HG03175 (cell line): ENCODE measurements around the gene AP1S3.

ENCODE experiments used
- ATAC-seq: cut with Tn5 transposase; IDR thresholded peaks from one replicate; pipeline ENCODE4 v1.9.1; 2021; ENCODE audit warnings: mild to moderate bottlenecking, moderate library complexity; ENCODE audit not compliant: unreplicated experiment

Gene AP1S3

DNA sequence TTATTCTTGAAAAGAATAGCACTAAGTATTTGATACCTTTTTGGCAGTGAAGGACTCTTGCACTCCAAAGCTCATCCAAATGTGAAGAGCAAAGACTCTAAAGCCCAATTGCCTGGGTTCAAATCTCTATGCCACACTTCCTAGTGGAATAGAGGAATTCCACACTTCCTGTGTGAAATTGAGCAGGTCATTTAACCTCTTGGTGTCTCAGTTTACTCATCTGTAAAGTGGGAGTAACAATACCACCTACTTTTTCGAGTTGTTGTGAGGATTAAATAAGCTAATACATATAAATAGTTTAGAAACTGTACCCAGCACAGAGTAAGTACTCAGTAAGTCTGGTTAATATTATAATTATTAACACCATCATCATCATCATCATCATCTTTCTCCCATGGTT, 72.6 kb downstream of the AP1S3 start:
- no peak for ATAC-seq

GRCh38 chr2:223762853-223763252, 74.5 kb downstream of the AP1S3 start:
- no peak for ATAC-seq

GRCh38 chr2:223761746-223762145, 75.6 kb downstream of the AP1S3 start:
- ATAC-seq: peak; percentile 68

- ATAC-seq: peak; percentile 87
Observed at GRCh38 chr2:223760838-223761502, 76.4 kb downstream of the AP1S3 start.

DNA sequence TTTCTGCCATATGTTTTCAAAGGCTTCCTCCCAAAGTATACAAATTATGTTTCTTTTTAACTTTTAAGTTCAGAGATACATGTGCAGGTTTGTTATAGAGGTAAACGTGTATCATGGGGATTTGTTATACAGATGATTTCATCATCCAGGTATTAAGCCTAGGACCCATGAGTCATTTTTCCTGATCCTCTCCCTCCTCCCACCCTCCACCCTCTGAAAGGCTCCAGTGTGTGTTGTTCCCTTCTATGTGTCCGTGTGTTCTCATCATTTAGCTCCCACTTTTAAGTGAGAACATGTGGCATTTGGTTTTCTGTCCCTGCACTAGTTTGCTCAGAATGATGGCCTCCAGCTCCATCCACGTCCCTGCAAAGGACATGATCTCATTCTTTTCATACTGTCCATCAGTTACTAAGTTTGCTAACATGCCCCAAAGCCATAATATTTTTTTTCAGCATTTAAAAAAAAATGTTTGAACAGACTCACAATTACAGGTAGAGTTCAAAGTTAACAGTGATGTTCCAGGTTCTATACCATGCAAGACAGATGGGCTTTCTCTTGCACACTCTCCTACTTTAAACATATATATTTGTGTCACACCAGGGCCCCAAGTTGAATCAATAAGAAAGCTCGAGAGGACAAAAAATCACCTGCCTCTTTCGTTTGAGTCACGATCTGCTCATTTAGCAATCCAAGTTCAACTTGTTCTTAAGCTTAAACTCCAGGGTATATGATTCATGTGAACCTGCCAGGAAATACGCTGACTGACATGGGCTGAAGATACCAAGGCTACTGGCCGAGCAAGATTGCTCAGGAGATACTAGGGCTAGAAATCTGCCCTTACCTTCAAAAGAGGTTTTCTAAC, 77.6 kb downstream of the AP1S3 start:
- ATAC-seq: no peak

DNA sequence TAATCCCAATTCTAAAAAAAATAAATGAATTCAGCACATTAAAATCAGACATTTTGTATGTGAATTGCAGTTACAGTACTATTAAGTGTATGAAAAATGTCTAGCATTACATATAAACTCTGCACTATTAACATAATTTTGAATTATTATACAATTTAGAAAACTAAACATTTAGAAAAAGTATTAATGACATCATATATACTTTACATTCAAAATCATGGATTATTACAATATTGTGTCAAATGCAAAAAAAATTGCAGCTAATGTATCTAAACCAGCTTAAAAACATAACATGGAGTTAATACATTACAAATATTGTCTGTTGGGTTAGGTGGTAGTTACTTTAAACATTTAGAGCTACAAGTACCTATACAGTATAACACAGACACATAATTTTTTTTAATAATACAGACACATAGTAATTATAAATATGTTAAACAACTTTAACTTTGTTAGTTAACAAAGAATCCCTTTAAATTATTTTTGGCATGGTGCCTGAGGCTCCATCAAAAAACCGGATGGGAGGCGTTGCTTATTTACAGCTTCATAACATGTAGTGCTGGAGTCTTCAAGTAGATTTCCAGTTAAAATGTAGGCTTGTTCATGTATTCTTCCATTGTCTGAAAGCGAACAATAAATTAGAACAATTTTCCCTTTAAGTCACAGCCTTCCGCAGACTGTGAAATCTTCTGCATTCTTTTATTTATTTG, 79.1 kb downstream of the AP1S3 start:
- no peak for ATAC-seq

- ATAC-seq: no peak
Observed at GRCh38 chr2:223753940-223754339, 83.4 kb downstream of the AP1S3 start.

GRCh38 chr2:223751012-223751411, 86.4 kb downstream of the AP1S3 start:
- ATAC-seq: no peak

DNA sequence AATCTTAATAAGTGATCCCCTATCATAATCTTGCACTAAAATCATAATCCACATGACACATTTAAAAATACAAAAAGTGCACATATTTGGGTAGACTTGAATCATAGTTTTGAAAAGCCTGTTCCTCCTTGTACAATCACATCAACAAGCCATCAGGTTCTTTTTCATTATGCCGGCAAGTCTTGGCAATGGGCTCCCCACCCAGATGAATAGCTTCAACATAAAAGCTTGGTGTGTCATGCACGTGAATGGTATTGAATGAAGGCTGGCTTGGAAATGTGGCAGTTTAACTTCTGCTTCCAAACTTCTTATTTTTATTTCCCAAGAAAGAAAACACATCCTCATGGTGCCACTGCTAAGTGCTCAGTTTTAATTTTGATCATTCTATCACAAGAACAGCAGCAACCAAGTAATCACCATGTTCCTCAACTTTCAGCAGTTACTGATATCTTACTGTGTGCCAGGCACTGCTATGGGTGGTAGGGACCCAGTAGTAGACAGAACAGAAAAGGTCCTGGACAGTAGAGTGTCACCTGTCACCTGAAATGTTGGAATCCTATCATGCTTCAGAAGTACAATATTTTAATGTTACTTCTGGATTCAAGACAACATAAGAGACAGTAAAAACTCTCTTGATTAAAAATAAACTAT, 89.9 kb downstream of the AP1S3 start:
- ATAC-seq: no peak

- no peak for ATAC-seq
Observed at GRCh38 chr2:223746611-223747010, 90.8 kb downstream of the AP1S3 start.

- ATAC-seq: no peak
Observed at GRCh38 chr2:223744580-223744979, 92.8 kb downstream of the AP1S3 start.

- ATAC-seq: no peak
Observed at GRCh38 chr2:223740679-223741078, 96.7 kb downstream of the AP1S3 start.

- ATAC-seq: no peak
Observed at GRCh38 chr2:223737207-223737606, 100.2 kb downstream of the AP1S3 start.

DNA sequence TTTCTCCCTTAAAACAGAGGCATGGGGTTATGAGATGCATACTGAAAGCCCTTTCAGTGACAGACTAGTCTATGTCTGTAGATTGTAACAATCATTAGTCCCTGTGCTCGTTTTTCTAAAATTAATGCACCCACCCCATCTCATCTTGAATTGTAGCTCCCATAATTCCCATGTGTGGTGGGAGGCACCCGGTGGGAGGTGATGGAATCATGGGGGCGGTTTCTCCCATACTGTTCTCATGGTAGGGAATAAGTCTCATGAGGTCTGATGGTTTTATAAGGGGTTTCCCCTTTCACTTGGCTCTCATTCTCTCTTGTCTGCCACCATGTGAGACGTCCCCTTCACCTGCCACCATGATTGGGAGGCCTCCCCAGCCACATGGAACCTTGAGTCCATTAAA, 100.9 kb downstream of the AP1S3 start:
- ATAC-seq: no peak

- ATAC-seq: no peak
Observed at GRCh38 chr2:223735659-223736244, 101.6 kb downstream of the AP1S3 start.

- ATAC-seq: no peak
Observed at GRCh38 chr2:223735035-223735640, 102.2 kb downstream of the AP1S3 start.

- ATAC-seq: no peak
Observed at GRCh38 chr2:223734346-223734745, 103.0 kb downstream of the AP1S3 start.

DNA sequence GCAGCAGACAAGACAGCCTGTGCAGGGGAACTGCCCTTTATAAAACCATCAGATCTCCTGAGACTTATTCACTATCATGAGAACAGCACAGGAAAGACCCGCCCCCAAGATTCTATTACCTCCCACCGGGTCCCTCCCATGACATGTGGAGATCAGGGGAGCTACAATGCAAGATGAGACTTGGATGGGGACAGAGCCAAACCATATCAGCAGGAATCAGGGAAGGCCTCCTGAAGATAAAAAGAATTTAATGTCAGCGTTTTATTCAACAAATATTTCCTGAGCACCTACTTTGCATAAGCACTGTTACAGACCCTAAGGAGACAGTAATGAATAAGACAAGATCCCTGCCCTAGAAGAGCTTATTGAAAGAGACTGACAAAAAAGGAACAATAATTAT, 105.0 kb downstream of the AP1S3 start:
- ATAC-seq: no peak

DNA sequence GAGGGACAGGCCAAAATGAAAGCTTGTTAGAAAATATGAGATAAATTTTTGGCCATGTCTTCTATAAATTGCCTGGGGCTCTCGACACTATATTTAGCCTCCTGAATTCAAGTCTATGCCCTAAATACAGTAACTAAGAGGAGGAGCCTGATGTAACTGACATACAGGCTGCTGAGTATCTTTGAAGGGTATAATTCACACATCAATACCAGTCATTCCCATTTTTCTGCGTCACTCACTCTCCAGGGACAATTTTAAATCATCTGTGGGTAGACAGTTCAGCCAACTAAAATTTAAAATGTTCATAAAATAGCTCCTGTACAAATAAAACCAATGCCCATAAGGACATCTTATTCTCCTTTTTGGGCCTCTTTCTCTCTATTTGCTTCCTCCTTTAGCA, 105.9 kb downstream of the AP1S3 start:
- ATAC-seq: no peak

- ATAC-seq: no peak
Observed at GRCh38 chr2:223729781-223730180, 107.6 kb downstream of the AP1S3 start.
